AG04449 (cell line): Measurements from ENCODE around the gene POLH.
"Not testable (repeated sequence)": the region's sequence is repeated elsewhere in the genome, so short reads cannot be mapped to it uniquely, and the experiment has no call there.

Source experiments
- CTCF ChIA-PET: fragments of 350-600 bp; formaldehyde crosslinking; extraction: SDS; loops from one replicate; lab custom pipeline; 2021; ENCODE audit warnings: antibody characterized with exemption; lab: Yijun Ruan, JAX
- POLR2A ChIA-PET: fragments of 400-600, 350-600 bp; formaldehyde crosslinking; extraction: SDS; loops from one replicate; lab custom pipeline; 2020; ENCODE audit warnings: antibody characterized with exemption, inconsistent platforms; lab: Yijun Ruan, JAX
- DNase-seq: peaks from one replicate; pipeline ENCODE4 v3.0.0-alpha.2; 2010; ENCODE audit warnings: low read depth, low spot score
- H3K4me3 ChIP-seq: 2 replicates; pipeline ENCODE4 v1.5.1; 2011; ENCODE audit warnings: low read depth, mild to moderate bottlenecking, control low read depth, low read length
- CTCF ChIP-seq: IDR thresholded peaks from one replicate; pipeline ENCODE4 v1.5.1; 2011; ENCODE audit warnings: mild to moderate bottlenecking, moderate library complexity, low read length, control low read depth, inconsistent platforms; ENCODE audit not compliant: insufficient read depth; ENCODE audit errors: missing control alignments

POLH gene

GRCh38 chr6:43578748-43579147 is 2.8 kb downstream of the POLH start:
- ChIA-PET CTCF (interaction anchor here (0.9 kb wide), 1 partner anchor 30 kb away, joined by 3 read pairs; no protein-coding TSS in a partner anchor), POLR2A (no interaction called here)
- H3K4me3 ChIP-seq: no peak overlapping the region
- TF ChIP-seq CTCF: no peak
- no peak for DNase-seq

- TF ChIP-seq CTCF: no peak
- ChIA-PET POLR2A (no interaction called here), CTCF (interaction anchor here (0.9 kb wide), 1 partner anchor 30 kb away, joined by 3 read pairs; no protein-coding TSS in a partner anchor)
- DNase-seq: no peak
- H3K4me3 ChIP-seq: 0 out of 2 replicates have a peak overlapping the region, but pooled peaks have one; percentile 2
These were observed 3.2 kb downstream of the POLH start for GRCh38 chr6:43579171-43579570.

- H3K4me3 ChIP-seq: no peak overlapping the region
- CTCF ChIA-PET: interaction anchor here (0.6 to 1.4 kb wide), 2 partner anchors 25 to 196 kb away, joined by 3 read pairs; no protein-coding TSS in a partner anchor
- TF ChIP-seq CTCF: no peak
- DNase-seq: no peak
- POLR2A ChIA-PET: interaction anchor here (0.6 kb wide), 1 partner anchor 13 kb away, joined by 3 read pairs; no protein-coding TSS in a partner anchor
These were observed 6.9 kb downstream of the POLH start for GRCh38 chr6:43582911-43583310.

- TF ChIP-seq CTCF: no peak
- POLR2A ChIA-PET: interaction anchor here (1.5 kb wide), 1 partner anchor 9 kb away, joined by 5 read pairs; the partner anchor contains the start of genes POLH and XPO5
- DNase-seq: no peak
- CTCF ChIA-PET: interaction anchor here (1.4 kb wide), 2 partner anchors 10 to 23 kb away, joined by 3 to 7 read pairs; partner anchors contain the start of genes POLH and XPO5
- H3K4me3 ChIP-seq: no peak overlapping the region
These were observed 9.0 kb downstream of the POLH start for GRCh38 chr6:43584892-43585570.

GRCh38 chr6:43588194-43588593 is 12.2 kb downstream of the POLH start:
- no peak for DNase-seq
- H3K4me3 ChIP-seq: no peak overlapping the region
- POLR2A ChIA-PET: no interaction called here
- no peak for TF ChIP-seq CTCF
- CTCF ChIA-PET: interaction anchor here (1.2 to 1.3 kb wide), 2 partner anchors 9 to 20 kb away, joined by 3 to 8 read pairs; no protein-coding TSS in a partner anchor

GRCh38 chr6:43589564-43589963 is 13.6 kb downstream of the POLH start:
- POLR2A ChIA-PET, DNase-seq, H3K4me3 ChIP-seq: not testable (repeated sequence)
- CTCF ChIA-PET: interaction anchor here (0.6 to 9.2 kb wide), 2 partner anchors 19 kb away, joined by 3 to 93 read pairs; no protein-coding TSS in a partner anchor
